Central memory CD4-positive, alpha-beta T cell (primary cell): ENCODE measurements around the gene MTMR10.

Experiments used
- DNase-seq: peaks from one replicate; pipeline ENCODE4 v3.0.0; 2022

The MTMR10 gene

GRCh38 chr15:30954674-30955073 is 36.8 kb downstream of the MTMR10 start:
- DNase-seq: no peak

GRCh38 chr15:30953731-30954378 is 37.6 kb downstream of the MTMR10 start:
- no peak for DNase-seq

- no peak for DNase-seq
These were observed 38.2 kb downstream of the MTMR10 start for GRCh38 chr15:30953183-30953582.

GRCh38 chr15:30943654-30944335 is 47.6 kb downstream of the MTMR10 start:
- DNase-seq: no peak

GRCh38 chr15:30941520-30941919 is 49.9 kb downstream of the MTMR10 start:
- no peak for DNase-seq

GRCh38 chr15:30940359-30940758 is 51.1 kb downstream of the MTMR10 start:
- no peak for DNase-seq

GRCh38 chr15:30939161-30939560 is 52.3 kb downstream of the MTMR10 start:
- DNase-seq: no peak

- no peak for DNase-seq
These were observed 58.1 kb downstream of the MTMR10 start for GRCh38 chr15:30933293-30933692.

- no peak for DNase-seq
These were observed 61.0 kb downstream of the MTMR10 start for GRCh38 chr15:30930422-30930821.

GRCh38 chr15:30929982-30930381 is 61.4 kb downstream of the MTMR10 start:
- no peak for DNase-seq

- DNase-seq: no peak
These were observed 62.3 kb downstream of the MTMR10 start for GRCh38 chr15:30929064-30929669.

GRCh38 chr15:30928076-30928475 is 63.4 kb downstream of the MTMR10 start:
- DNase-seq: no peak

GRCh38 chr15:30927148-30927761 is 64.2 kb downstream of the MTMR10 start:
- no peak for DNase-seq

- no peak for DNase-seq
These were observed 65.3 kb downstream of the MTMR10 start for GRCh38 chr15:30926161-30926560.

GRCh38 chr15:30925686-30926085 is 65.7 kb downstream of the MTMR10 start:
- DNase-seq: no peak

- no peak for DNase-seq
These were observed 67.1 kb downstream of the MTMR10 start for GRCh38 chr15:30924353-30924752.

- DNase-seq: no peak
These were observed 68.0 kb downstream of the MTMR10 start for GRCh38 chr15:30923429-30923828.

- DNase-seq: no peak
These were observed 68.7 kb downstream of the MTMR10 start for GRCh38 chr15:30922480-30923311.

GRCh38 chr15:30921781-30922479 is 69.5 kb downstream of the MTMR10 start:
- no peak for DNase-seq

- DNase-seq: no peak
These were observed 70.3 kb downstream of the MTMR10 start for GRCh38 chr15:30921106-30921505.

- DNase-seq: no peak
These were observed 71.4 kb downstream of the MTMR10 start for GRCh38 chr15:30919877-30920550.

- DNase-seq: no peak
These were observed 73.1 kb downstream of the MTMR10 start for GRCh38 chr15:30918366-30918765.
